Measurements from ENCODE around the gene KCMF1. TPM values are rescaled to one million over a fixed set of nuclear protein-coding genes. Genes with fewer than 3 reads are reported as not detected.

Gene KCMF1
- total RNA-seq, 6 donors from 2014 or later, result 6.3 to 76.6 (median 47.8) TPM

- no peak for TF ChIP-seq POLR2A (IDR thresholded peaks at IDR 0.05)
- TF ChIP-seq CTCF (IDR thresholded peaks at IDR 0.05), result no peak
- TF ChIP-seq POLR2AphosphoS5 (IDR thresholded peaks at IDR 0.05), result no peak
- no peak for TF ChIP-seq EP300 (IDR thresholded peaks at IDR 0.05)
- Histone ChIP-seq H3K4me3 (no peak overlapping the region), H3K36me3 (peaks cover 0 to 2% (median 0%) of the 10 kb centered on the region in 4 donors), H3K4me1 (peaks cover 0 to 12% (median 4%) of the 10 kb centered on the region in 4 donors), H3K9me3 (no peaks in the 10 kb centered on the region), H3K27me3 (no peaks in the 10 kb centered on the region), H3K27ac (no peak overlapping the region)
- DNase-seq, result peak in 1 of 2 donors; percentile 44
- ATAC-seq (ENCODE audit: low FRiP score in 2 of 2), result peak; percentile 62 to 66
- 60 to 68% methylated on average over 12 of the region's 12 CpGs for WGBS, 2 donors
Measured at GRCh38 chr2:84958135-84959059, 12.6 kb upstream of the KCMF1 start.

GRCh38 chr2:84959095-84959565 is 11.8 kb upstream of the KCMF1 start:
- no peaks in the 10 kb centered on the region for H3K27me3 ChIP-seq
- H3K4me1 ChIP-seq, result peaks cover 3 to 19% (median 11%) of the 10 kb centered on the region in 4 donors
- no peaks in the 10 kb centered on the region for H3K9me3 ChIP-seq
- DNase-seq (no peak), ATAC-seq (ENCODE audit: low FRiP score in 2 of 2) (peak in 1 of 2 donors; percentile 25)
- 85 to 87% methylated on average over 10 of the region's 10 CpGs for WGBS, 2 donors
- H3K36me3 ChIP-seq, result peaks cover 0 to 2% (median 0%) of the 10 kb centered on the region in 4 donors
- no peak overlapping the region for H3K27ac ChIP-seq
- no peak overlapping the region for H3K4me3 ChIP-seq
- TF ChIP-seq EP300 (IDR thresholded peaks at IDR 0.05) (no peak), CTCF (IDR thresholded peaks at IDR 0.05) (no peak), POLR2A (IDR thresholded peaks at IDR 0.05) (no peak), POLR2AphosphoS5 (IDR thresholded peaks at IDR 0.05) (no peak)

GRCh38 chr2:84959566-84960506 is 11.1 kb upstream of the KCMF1 start:
- 52 to 55% methylated on average over 5 of the region's 5 CpGs for WGBS, 2 donors
- Histone ChIP-seq H3K4me1 (peaks cover 3 to 26% (median 13%) of the 10 kb centered on the region in 4 donors), H3K27ac (no peak overlapping the region), H3K36me3 (peaks cover 0 to 2% (median 0%) of the 10 kb centered on the region in 4 donors), H3K9me3 (no peaks in the 10 kb centered on the region), H3K4me3 (no peak overlapping the region), H3K27me3 (no peaks in the 10 kb centered on the region)
- DNase-seq (no peak), ATAC-seq (ENCODE audit: low FRiP score in 2 of 2) (no peak)
- TF ChIP-seq EP300 (IDR thresholded peaks at IDR 0.05) (no peak), CTCF (IDR thresholded peaks at IDR 0.05) (no peak), POLR2A (IDR thresholded peaks at IDR 0.05) (no peak), POLR2AphosphoS5 (IDR thresholded peaks at IDR 0.05) (no peak)

- H3K36me3 ChIP-seq, result peaks cover 0 to 13% (median 0%) of the 10 kb centered on the region in 4 donors
- DNase-seq, result no peak
- H3K9me3 ChIP-seq, result no peaks in the 10 kb centered on the region
- H3K4me1 ChIP-seq, result peaks cover 3 to 35% (median 17%) of the 10 kb centered on the region in 4 donors
- ATAC-seq (ENCODE audit: low FRiP score in 2 of 2), result no peak
- no peak overlapping the region for H3K27ac ChIP-seq
- H3K27me3 ChIP-seq, result no peaks in the 10 kb centered on the region
- WGBS, 2 donors, result 92 to 96% methylated on average over 4 of the region's 4 CpGs
- no peak overlapping the region for H3K4me3 ChIP-seq
- TF ChIP-seq POLR2AphosphoS5 (IDR thresholded peaks at IDR 0.05) (no peak), POLR2A (IDR thresholded peaks at IDR 0.05) (no peak), EP300 (IDR thresholded peaks at IDR 0.05) (no peak), CTCF (IDR thresholded peaks at IDR 0.05) (no peak)
Measured at GRCh38 chr2:84962917-84963316, 8.0 kb upstream of the KCMF1 start.

Data from upper lobe of left lung (tissue), 6 donors.